Keratinocyte (primary cell): ENCODE data around the gene HTR3C.

Source experiments
- CTCF ChIP-seq, 3 experiments: IDR thresholded peaks in 1 of 3; conservative IDR thresholded peaks in 1 of 3; optimal IDR thresholded peaks in 1 of 3; 2 replicates in 2 of 3; 3 replicates in 1 of 3; pipeline versions ENCODE3 to v1.5.1; 2011; ENCODE audit warnings: low read length in 3 of 3, mild to moderate bottlenecking in 3 of 3, moderate library complexity in 2 of 3, control low read depth in 1 of 3, inconsistent platforms in 1 of 3; ENCODE audit not compliant: insufficient read depth in 2 of 3; ENCODE audit errors: extremely low read depth in 1 of 3
- EZH2 ChIP-seq: IDR thresholded peaks from one replicate; pipeline ENCODE4 v1.6.1; 2012; ENCODE audit warnings: inconsistent platforms, mild to moderate bottlenecking, low read length, moderate library complexity

GRCh38 chr3:184067573-184068055, 14.8 kb downstream of the HTR3C start:
- TF ChIP-seq EZH2 (no peak), CTCF (optimal IDR thresholded peaks at IDR 0.05 in 1 of 3, IDR thresholded peaks at IDR 0.05 in 1 of 3, conservative IDR thresholded peaks at IDR 0.05 in 1 of 3; ENCODE audit: extremely low read depth in 1 of 3, insufficient read depth in 2 of 3, low read length in 3 of 3) (no peak)
